Heart left ventricle (tissue), 13 donors: ENCODE results near the gene ARRDC2.

ENCODE experiments used
- CTCF ChIP-seq, 12 donors: fragments of 200-600 bp; sonication (generic) in 4 of 12; IDR thresholded peaks; one replicate each; pipeline versions ENCODE4 v1.5.0 to v1.8.0; 2018 to 2022; ENCODE audit warnings: antibody characterized with exemption in 12 of 12, mild to moderate bottlenecking in 5 of 12
- POLR2A ChIP-seq, 2 donors: fragments of 450-650 bp; IDR thresholded peaks; one replicate each; pipeline ENCODE4 v1.6.1; 2017; ENCODE audit warnings: antibody characterized with exemption in 2 of 2, mild to moderate bottlenecking in 2 of 2, moderate library complexity in 2 of 2
- donor health status: ischemic (EF 13 %, LVEDD 7.1; RV severe dilation, severe dysfunction).
- donor health status: DM: no; HTN: yes; CAD: no.
- donor health status: DM: no; HTN: no; CAD: no.
- donor health status: ischemic (EF 25% LVEDD 6.9; RV normal size, moderate dysfunction).
- donor health status: ischemic (EF 25% LVEDD 5.7; RV mildly dilated, moderate dysfunction).
- donor health status: ischemic (EF 35%, LVEDD 5.7; RV mildly dilated, moderate dysfunction).
- donor health status: nonischemic (EF 11% LVEDD 7.7; RV severe dilation, severe dysfunction).
- donor health status: DM: yes; HTN: yes; CAD: no.
- donor health status: PGD.
- donor health status: ischemic (EF 29% LVEDD 5.4; RV normal size, mild dysfunction).
- donor health status: nonischemic (EF 23%, LVEDD 6.1; RV moderate dilation, normal function).

GRCh38 chr19:17999684-18000479 is 8.1 kb upstream of the ARRDC2 start:
- no peak for TF ChIP-seq CTCF (IDR thresholded peaks at IDR 0.05)
- no peak for TF ChIP-seq POLR2A (IDR thresholded peaks at IDR 0.05)
